Measurements from ENCODE around the gene ZNF99.

DNA sequence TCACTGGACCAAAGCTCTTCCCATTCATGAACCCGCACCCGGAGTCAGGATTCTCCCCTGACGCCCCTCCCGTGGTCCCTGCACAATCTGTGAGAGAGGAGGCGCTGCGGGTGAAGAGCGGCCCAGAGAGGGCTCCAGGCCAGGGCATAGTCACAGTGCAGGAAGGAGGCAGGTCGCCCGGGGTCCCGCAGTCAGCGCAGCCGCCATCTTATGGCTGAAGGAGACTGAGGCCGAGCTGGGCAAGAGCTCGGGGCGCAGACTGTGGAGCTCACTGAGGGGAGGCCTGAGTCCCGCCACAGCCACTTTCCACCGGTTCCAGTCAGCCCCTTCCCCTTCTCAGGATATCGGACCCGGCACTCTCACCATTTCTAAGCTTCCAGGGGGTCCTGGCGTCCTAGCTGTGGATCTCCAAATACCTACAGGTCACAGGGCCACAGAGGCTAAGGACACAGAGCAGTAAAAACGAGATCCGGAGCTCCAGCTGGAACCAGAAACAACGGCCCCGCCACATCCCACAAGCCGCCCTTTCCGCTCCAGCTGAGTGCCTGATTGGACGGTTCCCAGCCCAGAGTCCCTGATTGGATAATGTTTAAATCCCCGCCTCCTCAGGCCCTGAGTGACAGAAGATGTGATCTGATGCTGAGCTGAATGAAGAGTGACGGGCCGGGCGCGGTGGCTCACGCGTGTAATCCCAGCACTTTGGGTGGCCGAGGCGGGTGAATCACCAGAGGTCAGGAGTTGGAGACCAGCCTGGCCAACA lies at the start of gene ZNF99:
- no peak for TF ChIP-seq POLR2A (IDR thresholded peaks at IDR 0.05)
- no peak for TF ChIP-seq POLR2AphosphoS5 (IDR thresholded peaks at IDR 0.05)
- TF ChIP-seq, protein P1, sequence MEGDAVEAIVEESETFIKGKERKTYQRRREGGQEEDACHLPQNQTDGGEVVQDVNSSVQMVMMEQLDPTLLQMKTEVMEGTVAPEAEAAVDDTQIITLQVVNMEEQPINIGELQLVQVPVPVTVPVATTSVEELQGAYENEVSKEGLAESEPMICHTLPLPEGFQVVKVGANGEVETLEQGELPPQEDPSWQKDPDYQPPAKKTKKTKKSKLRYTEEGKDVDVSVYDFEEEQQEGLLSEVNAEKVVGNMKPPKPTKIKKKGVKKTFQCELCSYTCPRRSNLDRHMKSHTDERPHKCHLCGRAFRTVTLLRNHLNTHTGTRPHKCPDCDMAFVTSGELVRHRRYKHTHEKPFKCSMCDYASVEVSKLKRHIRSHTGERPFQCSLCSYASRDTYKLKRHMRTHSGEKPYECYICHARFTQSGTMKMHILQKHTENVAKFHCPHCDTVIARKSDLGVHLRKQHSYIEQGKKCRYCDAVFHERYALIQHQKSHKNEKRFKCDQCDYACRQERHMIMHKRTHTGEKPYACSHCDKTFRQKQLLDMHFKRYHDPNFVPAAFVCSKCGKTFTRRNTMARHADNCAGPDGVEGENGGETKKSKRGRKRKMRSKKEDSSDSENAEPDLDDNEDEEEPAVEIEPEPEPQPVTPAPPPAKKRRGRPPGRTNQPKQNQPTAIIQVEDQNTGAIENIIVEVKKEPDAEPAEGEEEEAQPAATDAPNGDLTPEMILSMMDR (IDR thresholded peaks at IDR 0.05) = no peak

Data from suprapubic skin (tissue), 4 donors.